HL-60/S4 treated with phorbol 12-myristate 13-acetate at 8.2 ng/mL for 4 days and 3 days (cell line): Measurements from ENCODE around the gene SUPT5H.

Experiments used
- in situ Hi-C: fragments of 300-500 bp; cut with MboI; formaldehyde crosslinking; loops from 2 replicates; pipeline ENCODE4 v1.15.0; 2022; ENCODE audit warnings: low sequenced_read_pairs

Gene SUPT5H

DNA sequence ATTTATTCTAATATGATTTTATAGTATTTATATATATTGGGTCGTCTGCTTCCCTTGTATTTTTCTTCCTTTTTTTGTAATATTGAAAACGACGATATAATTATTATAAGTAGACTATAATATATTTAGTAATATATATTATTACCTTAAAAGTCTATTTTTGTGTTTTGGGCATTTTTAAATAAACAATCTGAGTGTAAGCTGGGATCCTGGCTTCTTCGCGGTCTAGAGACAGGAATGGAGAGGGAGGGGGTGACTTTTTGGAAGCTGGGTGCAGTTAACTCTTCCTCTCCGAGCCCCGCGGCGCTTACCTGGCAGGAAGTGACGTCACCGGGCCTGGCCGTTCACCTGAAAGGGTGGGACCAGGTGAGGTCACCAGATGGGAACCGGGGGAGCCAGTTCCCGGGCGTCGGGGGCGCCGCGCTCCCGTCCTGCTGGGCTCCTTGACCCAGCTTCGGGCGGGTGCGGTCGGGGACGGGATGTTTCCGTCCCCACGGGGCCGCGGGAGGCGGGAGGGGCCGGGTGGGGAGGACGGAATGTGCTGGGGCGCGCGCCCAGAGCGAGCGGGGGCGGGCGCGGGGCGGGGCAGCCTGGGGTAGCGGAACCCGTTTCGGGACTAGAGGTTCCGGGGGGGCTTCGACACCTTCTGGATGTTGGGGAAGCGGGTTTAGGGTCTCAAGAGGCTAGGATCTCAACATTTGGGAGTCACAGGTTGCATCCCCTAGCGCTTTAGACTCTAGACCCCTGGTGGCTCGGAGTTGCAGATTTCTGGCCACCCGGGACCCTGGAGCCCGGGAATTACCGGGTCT lies 36.0 kb upstream of the SUPT5H start:
- in situ Hi-C loops = no loop called here

DNA sequence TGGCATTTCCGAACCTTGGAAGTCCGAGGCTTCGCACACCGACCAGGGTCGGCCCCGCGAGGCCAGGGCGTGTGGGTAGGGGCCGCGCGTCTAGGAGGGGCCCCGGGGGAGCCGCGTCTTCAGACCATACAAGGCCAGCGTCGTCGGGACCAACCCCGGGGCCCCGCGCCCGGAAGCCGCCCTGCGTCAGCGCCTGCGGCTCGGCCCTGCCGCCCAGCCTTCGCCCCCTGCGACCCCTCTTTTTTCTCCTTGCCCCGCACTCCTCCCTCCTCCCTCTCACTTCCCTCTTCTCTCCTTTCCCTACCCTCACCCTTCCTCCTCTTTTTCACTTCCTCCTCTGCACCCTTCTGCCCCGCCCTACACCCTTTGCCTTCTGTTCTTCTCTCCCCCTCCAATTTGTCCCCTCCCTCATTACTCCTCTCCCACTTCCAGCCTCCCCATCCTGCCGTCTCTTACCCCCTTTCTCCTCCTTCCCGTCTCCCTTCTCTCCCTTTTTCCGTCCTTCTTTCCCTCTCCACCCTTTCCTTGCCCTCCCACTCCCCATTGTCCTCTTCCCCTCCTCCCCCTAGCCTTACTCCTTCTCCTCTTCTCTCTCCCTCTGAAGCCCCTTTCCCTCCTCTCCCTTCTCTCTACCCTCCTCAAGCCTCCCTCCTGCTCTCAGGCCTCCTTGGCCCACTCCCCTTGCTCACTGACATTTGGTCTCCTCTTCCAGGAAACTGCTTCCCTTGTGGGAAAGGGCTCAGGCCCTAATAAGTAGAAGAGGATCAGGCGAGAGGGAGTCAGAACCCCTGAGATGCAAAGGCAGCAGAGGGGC lies 35.2 kb upstream of the SUPT5H start:
- in situ Hi-C loops = no loop called here

- in situ Hi-C loops = no loop called here
Observed at GRCh38 chr19:39410831-39411080, 34.6 kb upstream of the SUPT5H start.

DNA sequence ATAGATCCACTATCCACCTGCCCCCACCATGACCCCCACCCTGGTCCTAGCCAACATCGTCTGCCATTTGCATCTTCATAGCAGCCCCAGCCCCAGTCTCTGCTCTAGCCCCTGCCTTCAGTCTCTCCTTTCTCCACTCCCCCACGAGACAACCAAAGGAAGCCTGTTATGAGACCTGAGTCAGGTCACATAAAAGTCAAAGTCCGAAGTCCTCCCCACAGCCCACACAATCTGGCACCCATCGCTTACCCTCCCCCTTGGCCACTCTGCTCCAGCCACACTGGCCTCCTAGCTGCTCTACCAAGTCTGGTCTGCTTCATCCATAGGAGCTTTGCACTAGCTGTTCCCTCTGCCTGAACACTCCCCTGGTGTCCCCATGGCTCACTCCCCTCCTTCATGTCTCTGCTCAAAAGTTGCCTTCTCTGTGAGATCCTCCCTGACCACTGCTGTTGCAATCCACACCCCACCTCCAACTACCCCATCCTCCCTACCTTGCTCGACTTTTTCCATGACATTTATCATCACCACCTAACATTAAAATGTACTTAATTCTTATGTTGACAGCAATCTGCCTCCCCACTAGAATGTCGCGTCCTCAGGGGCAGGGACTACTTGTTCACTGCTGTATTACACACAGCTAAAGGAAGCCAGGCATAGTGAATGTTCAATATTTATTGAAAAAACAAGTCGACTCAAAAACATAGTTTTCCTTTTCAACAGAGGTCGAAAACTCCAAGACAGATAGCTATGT lies 34.1 kb upstream of the SUPT5H start:
- in situ Hi-C loops = no loop called here

GRCh38 chr19:39411832-39412099 lies 33.6 kb upstream of the SUPT5H start:
- in situ Hi-C loops = no loop called here

DNA sequence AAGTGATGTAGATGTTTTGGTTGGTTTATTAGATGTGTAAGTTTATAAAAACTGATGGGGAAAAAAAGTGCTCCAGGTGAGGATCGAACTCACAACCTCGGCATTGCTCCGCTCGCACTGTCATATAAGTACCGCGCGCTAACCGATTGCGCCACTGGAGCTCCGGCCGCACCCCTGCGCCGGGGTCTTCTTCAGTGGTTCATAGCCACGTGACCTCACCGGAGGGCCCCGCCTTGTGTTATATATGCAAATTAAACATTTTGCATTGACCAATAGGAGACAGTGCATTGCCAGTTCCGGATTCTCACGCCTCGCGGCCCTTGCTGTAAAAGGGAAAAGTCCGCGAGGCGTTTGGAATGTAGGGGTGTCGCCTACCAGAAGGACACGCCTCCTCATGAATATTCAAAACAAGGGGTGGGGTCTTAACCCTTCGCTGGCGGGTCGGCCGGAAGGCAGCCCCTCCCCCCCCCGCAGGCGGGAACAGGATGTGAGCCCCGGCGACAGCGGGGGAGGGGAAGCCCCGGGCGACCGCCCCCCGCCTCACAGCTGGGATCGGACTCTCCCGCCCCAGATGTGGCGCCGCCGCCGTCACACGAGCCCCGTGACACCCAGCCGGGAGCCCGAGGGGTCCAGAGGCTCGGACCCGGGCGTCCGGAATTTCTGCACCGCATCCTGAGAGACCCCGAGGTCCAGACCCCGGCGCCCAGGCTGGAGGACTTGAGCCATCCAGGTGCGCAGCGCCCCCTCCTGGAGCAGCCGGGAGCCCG lies 33.1 kb upstream of the SUPT5H start, which contains the start of gene PLEKHG2:
Gene PLEKHG2, plus strand, starts transcription at position 570 of the 767 bp plus-strand sequence. CDS start 1,418 bp downstream, outside the sequence.
- in situ Hi-C loops = no loop called here

DNA sequence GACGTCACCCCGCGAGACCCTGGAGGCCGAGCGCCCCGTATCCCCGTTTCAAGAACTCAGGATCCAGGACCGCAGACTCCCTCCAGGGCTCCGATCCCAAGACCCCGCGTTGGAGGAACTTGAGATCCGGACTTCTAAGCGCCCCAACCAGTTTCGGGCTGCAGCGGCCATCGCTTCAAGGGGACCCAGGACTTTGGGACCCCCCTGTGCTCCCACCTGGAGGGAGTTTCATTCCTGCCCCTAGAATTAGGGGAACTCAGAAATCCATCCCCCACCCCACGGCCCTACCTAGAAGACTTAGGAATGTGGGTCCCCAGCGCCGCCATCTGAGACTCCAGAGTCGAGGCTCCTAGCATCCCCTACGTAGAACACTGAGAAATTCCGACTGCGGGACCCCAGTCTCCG lies 32.5 kb upstream of the SUPT5H start:
- in situ Hi-C loops = no loop called here

GRCh38 chr19:39413272-39413910 lies 32.0 kb upstream of the SUPT5H start:
- in situ Hi-C loops = no loop called here

DNA sequence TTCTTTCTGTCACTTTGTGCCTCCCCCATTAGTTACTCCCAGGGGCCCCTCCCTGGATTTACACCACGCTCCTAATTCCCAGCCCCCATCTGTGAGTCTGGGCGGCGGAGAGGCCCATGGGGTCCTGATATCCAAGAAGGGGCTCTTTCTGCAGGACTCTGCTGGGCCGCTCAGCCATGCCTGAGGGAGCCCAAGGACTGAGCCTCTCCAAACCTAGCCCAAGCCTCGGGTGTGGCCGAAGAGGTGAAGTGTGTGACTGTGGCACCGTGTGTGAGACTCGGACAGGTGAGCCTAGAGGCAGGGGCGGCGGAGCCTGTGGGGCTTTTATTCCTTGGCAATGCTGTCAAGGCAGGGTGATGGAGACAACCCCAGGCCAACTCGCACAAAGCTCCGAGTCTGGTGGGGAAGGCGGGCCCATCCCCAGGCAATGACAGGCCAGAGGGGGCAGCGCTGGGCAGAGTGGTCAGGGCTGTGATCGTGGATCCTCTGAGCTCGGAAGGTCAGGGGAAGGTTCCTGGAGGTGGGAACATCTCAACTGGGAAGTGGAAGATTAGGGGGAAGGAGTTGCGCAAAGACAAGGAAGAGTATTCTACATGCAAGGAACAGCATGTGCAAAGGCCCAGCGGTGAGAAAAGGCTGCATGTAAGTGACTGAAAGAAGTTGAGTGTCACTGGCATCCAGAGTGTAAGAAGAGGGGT lies 31.3 kb upstream of the SUPT5H start:
- in situ Hi-C loops = no loop called here

- in situ Hi-C loops = no loop called here
Observed at GRCh38 chr19:39415111-39416046, 30.0 kb upstream of the SUPT5H start.

- in situ Hi-C loops = no loop called here
Observed at GRCh38 chr19:39416152-39417120, 28.9 kb upstream of the SUPT5H start.

DNA sequence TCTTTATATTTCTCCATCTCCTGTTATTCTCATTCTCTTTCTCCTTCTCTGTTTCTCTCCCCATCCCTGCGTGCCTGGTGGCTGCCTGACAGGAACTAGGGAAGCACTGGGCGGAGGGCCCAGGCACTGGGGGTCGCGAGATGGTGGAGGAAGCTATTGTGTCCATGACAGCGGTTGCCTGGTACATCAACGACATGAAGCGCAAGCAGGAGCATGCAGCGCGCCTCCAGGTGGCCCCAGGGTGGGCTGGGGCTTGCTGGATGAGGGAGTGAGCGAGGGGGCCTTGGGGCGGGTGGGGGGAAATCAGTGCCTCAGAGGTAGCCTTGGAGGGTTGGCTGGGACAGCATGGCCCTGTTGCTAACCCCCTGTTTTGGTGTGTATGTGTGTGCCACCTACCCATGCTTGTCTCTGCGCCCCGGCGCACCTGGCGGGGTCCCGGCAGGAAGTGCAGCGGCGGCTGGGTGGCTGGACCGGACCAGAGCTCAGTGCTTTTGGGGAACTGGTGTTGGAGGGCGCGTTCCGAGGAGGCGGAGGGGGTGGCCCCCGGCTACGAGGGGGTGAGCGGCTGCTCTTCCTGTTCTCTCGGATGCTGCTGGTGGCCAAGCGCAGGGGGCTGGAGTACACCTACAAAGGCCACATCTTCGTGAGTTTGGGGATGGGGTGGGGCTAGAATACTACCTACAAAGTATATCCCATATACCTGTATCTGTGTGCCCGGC lies 27.8 kb upstream of the SUPT5H start:
- in situ Hi-C loops = no loop called here

GRCh38 chr19:39419003-39419402 lies 26.4 kb upstream of the SUPT5H start:
- in situ Hi-C loops = no loop called here

DNA sequence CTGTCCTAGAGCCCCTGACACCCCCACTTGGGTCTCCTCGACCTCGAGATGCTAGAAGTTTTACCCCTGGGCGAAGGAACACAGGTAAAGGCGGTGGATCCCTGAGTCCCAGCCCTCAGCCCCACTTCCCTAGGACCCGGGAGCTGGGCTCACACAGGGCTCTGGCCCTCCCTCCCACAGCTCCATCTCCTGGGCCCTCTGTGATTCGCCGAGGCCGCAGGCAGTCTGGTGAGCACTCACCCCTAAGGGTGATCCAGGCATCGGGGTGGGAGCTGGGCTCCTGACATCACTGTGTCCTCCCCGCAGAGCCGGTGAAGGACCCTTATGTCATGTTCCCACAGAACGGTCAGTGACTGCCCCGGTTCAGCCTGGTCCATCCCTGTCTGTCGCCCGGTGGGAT lies 24.6 kb upstream of the SUPT5H start:
- in situ Hi-C loops = no loop called here

DNA sequence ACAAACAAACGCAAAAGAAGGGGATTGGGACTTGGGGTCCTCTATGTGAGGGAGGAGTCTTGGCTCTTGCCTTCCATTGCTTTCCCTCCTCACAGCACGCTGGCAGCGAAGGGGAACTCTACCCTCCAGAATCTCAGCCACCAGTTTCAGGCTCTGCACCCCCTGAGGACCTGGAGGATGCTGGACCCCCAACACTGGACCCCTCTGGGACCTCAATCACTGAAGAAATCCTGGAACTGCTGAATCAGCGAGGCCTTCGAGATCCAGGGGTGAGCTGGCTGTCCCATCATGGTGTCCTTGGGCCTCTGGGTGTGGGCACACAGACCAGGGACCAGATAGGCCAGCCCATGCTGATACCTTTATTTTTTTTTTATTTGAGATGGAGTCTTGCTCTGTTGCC lies 23.4 kb upstream of the SUPT5H start:
- in situ Hi-C loops = no loop called here

- in situ Hi-C loops = no loop called here
Observed at GRCh38 chr19:39423258-39424086, 21.9 kb upstream of the SUPT5H start.
